Uterus (tissue), 4 donors: Measurements from ENCODE around the gene SSNA1. TPM values are rescaled to one million over a fixed set of nuclear protein-coding genes. Genes with fewer than 3 reads are reported as not detected.

Experiments used
- DNase-seq, 2 donors: peaks; one replicate each; pipeline ENCODE4 v3.0.0-alpha.2; 2019 to 2020
- H3K27ac ChIP-seq, 2 donors: fragments of 200-600 bp; sonication (generic); 1 replicate in 1 of 2; 2 replicates in 1 of 2; pipeline ENCODE4 v1.5.1; 2016 to 2018
- H3K27me3 ChIP-seq, 2 donors: fragments of 200-600 bp; sonication (generic); one replicate each; pipeline ENCODE4 v1.5.1; 2018 to 2019; ENCODE audit warnings: control low read depth in 1 of 2
- H3K36me3 ChIP-seq, 2 donors: fragments of 200-600 bp; sonication (generic); one replicate each; pipeline ENCODE4 v1.5.1; 2019; ENCODE audit warnings: control low read depth in 1 of 2
- H3K4me1 ChIP-seq, 2 donors: fragments of 200-600 bp; sonication (generic); one replicate each; pipeline ENCODE4 v1.5.1; 2018 to 2019; ENCODE audit warnings: control low read depth in 1 of 2
- H3K4me3 ChIP-seq, 2 donors: fragments of 200-600 bp; sonication (generic); 1 replicate in 1 of 2; 2 replicates in 1 of 2; pipeline ENCODE4 v1.5.1; 2018 to 2019; ENCODE audit warnings: mild to moderate bottlenecking in 1 of 2
- H3K9me3 ChIP-seq, 2 donors: fragments of 200-600 bp; sonication (generic); one replicate each; pipeline ENCODE4 v1.5.1; 2019; ENCODE audit warnings: control low read depth in 1 of 2
- CTCF ChIP-seq, 4 experiments: fragments of 200-600 bp in 2 of 4; fragments of 450-650 bp in 2 of 4; sonication (generic) in 2 of 4; IDR thresholded peaks; one replicate each; pipeline ENCODE4 v1.5.1; 2016 to 2019; ENCODE audit warnings: antibody characterized with exemption in 4 of 4, mild to moderate bottlenecking in 2 of 4, moderate library complexity in 1 of 4
- POLR2A ChIP-seq, 2 donors: fragments of 450-650 bp; IDR thresholded peaks; one replicate each; pipeline ENCODE4 v1.6.1; 2016; ENCODE audit warnings: antibody characterized with exemption in 2 of 2, mild to moderate bottlenecking in 1 of 2, moderate library complexity in 1 of 2
- intact Hi-C: fragments of 100-400 bp; cut with DNase I; formaldehyde crosslinking; loops from one replicate; pipeline ENCODE4 v1.15.1; 2023; ENCODE audit warnings: low total_unique reads
- total RNA-seq, 4 donors: library from RNA; depleted of rRNA in 3 of 4; stranded (reverse); fragments of >200 nt in 3 of 4; gene quantifications; one replicate each; pipeline versions ENCODE4 v1.1.0 to v1.2.4, GENCODE V29; 2014 to 2023
- donor health status: DM: yes; HTN: yes; CAD: no.

SSNA1 gene
- total RNA-seq, 4 donors from 2014 or later: 17.1 to 47.1 (median 40.6) TPM

- Histone ChIP-seq H3K27me3 (peaks cover 0 to 33% of the 10 kb centered on the region in 2 donors), H3K27ac (no peak overlapping the region), H3K4me1 (peaks cover 0 to 12% of the 10 kb centered on the region in 2 donors), H3K9me3 (no peaks in the 10 kb centered on the region), H3K36me3 (no peaks in the 10 kb centered on the region), H3K4me3 (no peak overlapping the region)
- intact Hi-C loops: no loop called here
- DNase-seq: no peak
- no peak for TF ChIP-seq POLR2A (IDR thresholded peaks at IDR 0.05)
- TF ChIP-seq CTCF (IDR thresholded peaks at IDR 0.05): no peak
Measured at GRCh38 chr9:137140151-137141012, 48.1 kb upstream of the SSNA1 start.

- DNase-seq: no peak
- intact Hi-C loops: no loop called here
Measured at GRCh38 chr9:137141050-137141810, 47.2 kb upstream of the SSNA1 start.

GRCh38 chr9:137141976-137142936 is 46.2 kb upstream of the SSNA1 start:
- TF ChIP-seq CTCF (IDR thresholded peaks at IDR 0.05) (no peak), POLR2A (IDR thresholded peaks at IDR 0.05) (no peak)
- Histone ChIP-seq H3K36me3 (no peaks in the 10 kb centered on the region), H3K27ac (no peak overlapping the region), H3K9me3 (no peaks in the 10 kb centered on the region), H3K4me1 (peaks cover 0 to 12% of the 10 kb centered on the region in 2 donors), H3K4me3 (no peak overlapping the region), H3K27me3 (peaks cover 0 to 19% of the 10 kb centered on the region in 2 donors)
- no peak for DNase-seq
- intact Hi-C loops: no loop called here

More at GRCh38 chr9:137141050-137141810, 47.2 kb upstream of the SSNA1 start:
- no peaks in the 10 kb centered on the region for H3K36me3 ChIP-seq
- no peak overlapping the region for H3K4me3 ChIP-seq
- H3K27ac ChIP-seq: no peak overlapping the region
- H3K9me3 ChIP-seq: no peaks in the 10 kb centered on the region
- no peak for TF ChIP-seq CTCF (IDR thresholded peaks at IDR 0.05)
- TF ChIP-seq POLR2A (IDR thresholded peaks at IDR 0.05): no peak
- peaks cover 0 to 29% of the 10 kb centered on the region in 2 donors for H3K27me3 ChIP-seq
- H3K4me1 ChIP-seq: peaks cover 0 to 12% of the 10 kb centered on the region in 2 donors

GRCh38 chr9:137143459-137143858 is 45.0 kb upstream of the SSNA1 start:
- Histone ChIP-seq H3K27me3 (peaks cover 0 to 16% of the 10 kb centered on the region in 2 donors), H3K4me3 (no peak overlapping the region), H3K36me3 (no peaks in the 10 kb centered on the region), H3K9me3 (no peaks in the 10 kb centered on the region), H3K4me1 (peaks cover 0 to 11% of the 10 kb centered on the region in 2 donors), H3K27ac (no peak overlapping the region)
- DNase-seq: no peak
- intact Hi-C loops: no loop called here
- TF ChIP-seq POLR2A (IDR thresholded peaks at IDR 0.05) (no peak), CTCF (IDR thresholded peaks at IDR 0.05) (no peak)
